Peyer's patch (tissue), 4 donors: Measurements from ENCODE around the gene TIAM1. TPM values are rescaled to one million over a fixed set of nuclear protein-coding genes. Genes with fewer than 3 reads are reported as not detected.
"Not testable (repeated sequence)": the region's sequence is repeated elsewhere in the genome, so short reads cannot be mapped to it uniquely, and the experiment has no call there.

Experiments
- DNase-seq, 3 donors: peaks; one replicate each; pipeline ENCODE4 v3.0.0-alpha.2; 2017 to 2019
- H3K27ac ChIP-seq, 4 donors: fragments of 200-600 bp; sonication (generic); one replicate each; pipeline ENCODE4 v1.5.1; 2016 to 2019
- H3K27me3 ChIP-seq, 2 donors: fragments of 200-600 bp; sonication (generic); one replicate each; pipeline ENCODE4 v1.5.1; 2019
- H3K36me3 ChIP-seq, 3 donors: fragments of 200-600 bp; sonication (generic); one replicate each; pipeline ENCODE4 v1.5.1; 2016 to 2019
- H3K4me1 ChIP-seq, 4 donors: fragments of 200-600 bp; sonication (generic); one replicate each; pipeline ENCODE4 v1.5.1; 2016 to 2019
- H3K4me3 ChIP-seq, 4 donors: fragments of 200-600 bp; sonication (generic); 1 replicate in 3 of 4; 2 replicates in 1 of 4; pipeline ENCODE4 v1.5.1; 2016 to 2019; ENCODE audit warnings: mild to moderate bottlenecking in 1 of 4
- H3K9me3 ChIP-seq, 4 donors: fragments of 200-600 bp; sonication (generic); one replicate each; pipeline ENCODE4 v1.5.1; 2016 to 2019; ENCODE audit warnings: mild to moderate bottlenecking in 1 of 4
- POLR2A ChIP-seq, 2 donors: fragments of 450-650 bp; IDR thresholded peaks; one replicate each; pipeline ENCODE4 v1.5.1; 2017; ENCODE audit warnings: antibody characterized with exemption in 2 of 2, mild to moderate bottlenecking in 2 of 2, moderate library complexity in 2 of 2
- total RNA-seq, 4 donors: library from RNA; depleted of rRNA; stranded (reverse); fragments of >200 nt; gene quantifications; one replicate each; pipeline ENCODE4 v1.1.0, GENCODE V29; 2016
- TF ChIP-seq, protein P1 (sequence below), 6 experiments: fragments of 450-650 bp in 4 of 6; fragments of 200-600 bp in 2 of 6; sonication (generic) in 1 of 6; IDR thresholded peaks; one replicate each; pipeline ENCODE4 v1.5.1; 2017 to 2019; ENCODE audit warnings: antibody characterized with exemption in 6 of 6, mild to moderate bottlenecking in 3 of 6, moderate library complexity in 1 of 6

The TIAM1 gene
- total RNA-seq, 4 donors from 2014 or later: 1.4 to 13.2 (median 2.9) TPM

DNA sequence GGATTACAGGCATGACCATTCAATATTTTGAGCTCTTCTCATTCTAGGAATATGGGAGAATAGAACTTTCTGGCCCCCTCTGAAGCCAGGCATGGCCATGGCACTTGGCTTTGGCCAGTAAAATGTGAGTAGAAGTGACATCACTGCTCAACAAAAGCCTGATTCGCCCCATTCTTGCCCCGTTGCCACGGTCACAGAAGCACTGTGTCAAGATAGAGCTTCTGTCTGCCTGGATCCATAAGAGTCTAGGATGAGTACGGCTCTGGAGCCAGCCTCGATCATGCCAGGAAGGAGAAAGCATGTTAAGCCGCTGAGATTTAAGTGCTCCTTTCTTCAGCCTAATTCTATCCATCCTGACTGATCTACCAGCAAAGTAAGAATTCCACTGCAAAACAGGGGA lies 113.1 kb downstream of the TIAM1 start:
- H3K4me3 ChIP-seq: no peak overlapping the region
- no peak for TF ChIP-seq POLR2A (IDR thresholded peaks at IDR 0.05)
- TF ChIP-seq, protein P1, sequence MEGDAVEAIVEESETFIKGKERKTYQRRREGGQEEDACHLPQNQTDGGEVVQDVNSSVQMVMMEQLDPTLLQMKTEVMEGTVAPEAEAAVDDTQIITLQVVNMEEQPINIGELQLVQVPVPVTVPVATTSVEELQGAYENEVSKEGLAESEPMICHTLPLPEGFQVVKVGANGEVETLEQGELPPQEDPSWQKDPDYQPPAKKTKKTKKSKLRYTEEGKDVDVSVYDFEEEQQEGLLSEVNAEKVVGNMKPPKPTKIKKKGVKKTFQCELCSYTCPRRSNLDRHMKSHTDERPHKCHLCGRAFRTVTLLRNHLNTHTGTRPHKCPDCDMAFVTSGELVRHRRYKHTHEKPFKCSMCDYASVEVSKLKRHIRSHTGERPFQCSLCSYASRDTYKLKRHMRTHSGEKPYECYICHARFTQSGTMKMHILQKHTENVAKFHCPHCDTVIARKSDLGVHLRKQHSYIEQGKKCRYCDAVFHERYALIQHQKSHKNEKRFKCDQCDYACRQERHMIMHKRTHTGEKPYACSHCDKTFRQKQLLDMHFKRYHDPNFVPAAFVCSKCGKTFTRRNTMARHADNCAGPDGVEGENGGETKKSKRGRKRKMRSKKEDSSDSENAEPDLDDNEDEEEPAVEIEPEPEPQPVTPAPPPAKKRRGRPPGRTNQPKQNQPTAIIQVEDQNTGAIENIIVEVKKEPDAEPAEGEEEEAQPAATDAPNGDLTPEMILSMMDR (IDR thresholded peaks at IDR 0.05): no peak
- no peaks in the 10 kb centered on the region for H3K27me3 ChIP-seq
- H3K4me1 ChIP-seq: no peaks in the 10 kb centered on the region
- H3K36me3 ChIP-seq: no peaks in the 10 kb centered on the region
- no peak for DNase-seq
- H3K27ac ChIP-seq: no peak overlapping the region
- no peaks in the 10 kb centered on the region for H3K9me3 ChIP-seq

DNA sequence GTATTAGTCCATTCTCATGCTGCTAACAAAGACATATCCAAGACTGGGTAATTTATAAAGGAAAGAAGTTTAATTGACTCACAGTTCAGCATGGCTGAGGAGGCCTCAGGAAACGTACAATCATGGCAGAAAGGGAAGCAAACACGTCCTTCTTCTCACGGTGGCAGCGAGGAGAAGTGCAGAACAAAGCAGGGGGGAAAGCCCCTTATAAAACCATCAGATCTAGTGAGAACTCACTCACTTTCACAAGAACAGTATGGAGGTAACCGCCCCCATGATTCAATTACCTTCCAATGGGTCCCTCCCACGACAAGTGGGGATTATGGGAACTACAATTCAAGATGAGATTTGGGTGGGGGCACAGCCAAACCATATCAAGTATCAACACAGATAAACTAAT lies 115.3 kb downstream of the TIAM1 start:
- H3K4me1 ChIP-seq, H3K36me3 ChIP-seq, H3K4me3 ChIP-seq, H3K27me3 ChIP-seq, H3K9me3 ChIP-seq, H3K27ac ChIP-seq, DNase-seq: not testable (repeated sequence)

DNA sequence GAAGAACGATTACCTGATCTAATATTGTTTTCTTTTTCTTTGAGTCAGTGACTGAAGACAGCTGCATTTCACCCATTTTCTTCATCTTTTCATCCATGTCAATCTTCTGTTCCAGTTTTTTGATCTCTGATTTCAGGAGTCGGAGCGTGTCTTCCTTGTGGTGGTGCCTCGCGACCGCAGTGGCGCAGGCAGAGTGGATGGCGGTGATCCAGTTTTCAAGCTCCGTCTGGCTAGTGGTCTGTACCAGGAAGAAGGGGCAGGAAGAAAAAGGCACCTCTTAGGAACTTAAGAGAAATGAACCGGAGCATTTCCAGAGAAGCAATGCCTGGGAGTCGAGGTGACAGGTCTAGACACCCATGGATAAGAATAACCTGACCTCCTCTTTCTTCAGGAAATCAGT lies 118.3 kb downstream of the TIAM1 start:
- H3K9me3 ChIP-seq: no peaks in the 10 kb centered on the region
- no peak overlapping the region for H3K27ac ChIP-seq
- no peaks in the 10 kb centered on the region for H3K36me3 ChIP-seq
- no peak overlapping the region for H3K4me3 ChIP-seq
- no peaks in the 10 kb centered on the region for H3K4me1 ChIP-seq
- DNase-seq: no peak
- TF ChIP-seq, protein P1 (IDR thresholded peaks at IDR 0.05): no peak
- TF ChIP-seq POLR2A (IDR thresholded peaks at IDR 0.05): no peak
- H3K27me3 ChIP-seq: no peaks in the 10 kb centered on the region

DNA sequence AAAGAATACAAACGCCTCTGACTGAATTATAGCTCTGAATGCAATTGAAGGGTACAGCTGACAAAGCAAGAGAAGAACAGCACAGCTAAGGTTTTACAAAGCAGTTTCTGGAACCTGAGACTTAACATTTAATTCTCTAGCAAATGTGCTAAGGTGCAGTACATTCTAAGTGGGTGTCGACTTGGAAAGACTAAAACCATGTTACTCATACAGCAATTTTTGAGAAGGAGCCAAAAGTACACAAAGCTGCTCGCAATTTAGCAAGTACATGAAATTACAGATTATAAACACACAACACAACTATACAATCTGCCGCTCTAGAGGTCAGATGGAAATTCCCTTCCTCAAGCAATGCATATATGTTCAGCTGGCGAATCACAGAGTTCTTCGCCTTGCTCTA lies 121.9 kb downstream of the TIAM1 start:
- Histone ChIP-seq H3K4me1 (no peaks in the 10 kb centered on the region), H3K27ac (no peak overlapping the region), H3K9me3 (no peaks in the 10 kb centered on the region), H3K36me3 (no peaks in the 10 kb centered on the region), H3K27me3 (no peaks in the 10 kb centered on the region), H3K4me3 (no peak overlapping the region)
- TF ChIP-seq POLR2A (IDR thresholded peaks at IDR 0.05): no peak
- TF ChIP-seq, protein P1 (IDR thresholded peaks at IDR 0.05): no peak
- DNase-seq: no peak

DNA sequence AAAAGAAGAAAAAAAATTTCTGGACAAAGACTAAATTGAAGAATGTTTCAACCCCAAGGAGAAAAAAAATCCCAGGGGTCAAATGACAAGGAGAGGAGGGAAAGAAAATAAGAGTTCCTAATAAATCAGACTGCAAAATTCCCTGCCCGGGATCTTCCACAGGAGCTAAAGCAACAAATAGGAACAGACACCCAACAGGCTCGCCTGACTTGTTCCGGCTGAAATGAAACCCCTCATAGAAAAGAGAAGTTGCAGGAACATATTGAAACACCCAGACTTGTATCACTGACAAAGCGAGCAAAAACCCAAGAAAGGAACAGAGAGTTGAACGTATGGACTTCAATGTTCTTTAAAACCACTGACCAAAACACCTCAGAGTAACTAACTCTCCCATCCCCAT lies 123.0 kb downstream of the TIAM1 start:
- no peaks in the 10 kb centered on the region for H3K4me1 ChIP-seq
- TF ChIP-seq, protein P1 (IDR thresholded peaks at IDR 0.05): no peak
- TF ChIP-seq POLR2A (IDR thresholded peaks at IDR 0.05): no peak

DNA sequence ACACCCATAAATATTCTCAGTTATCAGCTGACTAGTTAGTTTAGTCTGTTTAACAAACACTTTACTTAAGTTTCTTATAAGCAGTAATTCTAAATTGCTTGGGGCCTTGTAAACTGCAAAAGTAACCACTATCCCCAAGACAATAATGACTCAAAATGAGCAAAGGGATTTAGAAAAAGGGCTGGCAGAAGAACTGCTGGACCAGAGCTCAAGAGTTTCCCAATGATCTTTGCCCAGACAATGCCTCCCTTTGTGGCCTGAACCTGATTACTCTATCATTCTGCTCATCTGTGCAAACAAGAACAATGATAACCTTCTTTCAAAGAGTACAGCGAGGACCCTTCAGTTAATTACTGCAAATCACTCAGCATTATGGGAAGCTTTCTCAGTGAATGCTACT lies 123.5 kb downstream of the TIAM1 start:
- DNase-seq: no peak
- Histone ChIP-seq H3K4me1 (no peaks in the 10 kb centered on the region), H3K27me3 (no peaks in the 10 kb centered on the region), H3K36me3 (no peaks in the 10 kb centered on the region), H3K9me3 (no peaks in the 10 kb centered on the region), H3K4me3 (no peak overlapping the region), H3K27ac (no peak overlapping the region)
- TF ChIP-seq, protein P1 (IDR thresholded peaks at IDR 0.05): no peak
- no peak for TF ChIP-seq POLR2A (IDR thresholded peaks at IDR 0.05)

More for the DNA sequence above, 123.0 kb downstream of the TIAM1 start:
- H3K27me3 ChIP-seq: no peaks in the 10 kb centered on the region
- H3K9me3 ChIP-seq: no peaks in the 10 kb centered on the region
- H3K36me3 ChIP-seq: no peaks in the 10 kb centered on the region
- H3K4me3 ChIP-seq: no peak overlapping the region
- DNase-seq: no peak
- no peak overlapping the region for H3K27ac ChIP-seq
